Uterus (tissue), 2 donors: ENCODE data around the gene ABI1.

Source experiments
- CTCF ChIP-seq, 4 experiments: fragments of 200-600 bp in 2 of 4; fragments of 450-650 bp in 2 of 4; sonication (generic) in 2 of 4; IDR thresholded peaks; one replicate each; pipeline ENCODE4 v1.5.1; 2016 to 2019; ENCODE audit warnings: antibody characterized with exemption in 4 of 4, mild to moderate bottlenecking in 2 of 4, moderate library complexity in 1 of 4
- POLR2A ChIP-seq, 2 donors: fragments of 450-650 bp; IDR thresholded peaks; one replicate each; pipeline ENCODE4 v1.6.1; 2016; ENCODE audit warnings: antibody characterized with exemption in 2 of 2, mild to moderate bottlenecking in 1 of 2, moderate library complexity in 1 of 2

GRCh38 chr10:26780793-26781601 lies 79.8 kb downstream of the ABI1 start:
- no peak for TF ChIP-seq CTCF (IDR thresholded peaks at IDR 0.05)
- TF ChIP-seq POLR2A (IDR thresholded peaks at IDR 0.05), result no peak
